ENCODE data around the gene G2E3.

G2E3 gene

GRCh38 chr14:30655658-30656057, 96.7 kb downstream of the G2E3 start:
- no peak for DNase-seq (ENCODE audit: low spot score)

- DNase-seq (ENCODE audit: low spot score): peak; percentile 33
Observed at GRCh38 chr14:30656190-30656632, 97.3 kb downstream of the G2E3 start.

DNA sequence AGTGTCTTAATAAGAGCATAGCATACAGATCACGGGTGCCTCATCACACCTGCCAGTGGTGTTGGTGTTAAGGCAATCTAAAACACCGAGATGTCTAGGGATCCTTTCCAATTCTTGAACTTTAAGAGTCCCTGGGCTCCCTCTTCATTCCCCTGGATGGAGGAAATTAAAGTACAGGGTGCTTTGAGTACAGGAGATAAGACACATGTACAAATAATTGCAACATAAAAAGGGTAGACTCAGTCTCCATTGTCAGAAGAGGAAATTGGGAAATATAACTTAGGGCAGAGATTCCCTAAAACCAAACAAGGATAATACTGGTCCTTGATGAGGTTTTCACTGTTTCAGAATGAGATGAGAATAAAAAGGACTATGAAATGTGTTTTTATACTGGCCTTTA, 98.1 kb downstream of the G2E3 start:
- DNase-seq (ENCODE audit: low spot score): no peak

GRCh38 chr14:30657606-30658163, 98.7 kb downstream of the G2E3 start:
- DNase-seq (ENCODE audit: low spot score): no peak

DNA sequence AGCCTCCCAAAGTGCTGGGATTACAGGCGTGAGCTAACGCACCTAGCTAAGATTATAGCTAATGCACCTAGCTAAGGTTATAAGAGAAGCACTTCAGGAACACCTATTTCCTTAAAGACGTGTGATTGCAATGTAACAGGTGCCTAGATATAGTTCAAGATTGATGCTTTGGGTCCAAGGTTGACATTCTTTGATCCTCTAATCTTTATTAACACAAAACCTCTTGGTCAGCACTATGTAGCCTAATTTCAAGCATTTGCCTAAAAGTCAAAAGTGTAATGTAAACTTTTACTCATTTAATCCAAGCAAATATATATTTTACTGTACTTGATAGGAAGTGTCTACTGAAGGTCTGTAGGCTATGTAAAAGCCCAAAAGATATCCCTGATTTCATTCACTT, 99.7 kb downstream of the G2E3 start:
- no peak for DNase-seq (ENCODE audit: low spot score)

GRCh38 chr14:30669594-30669993, 110.6 kb downstream of the G2E3 start:
- DNase-seq (ENCODE audit: low spot score): no peak
